ENCODE data around the gene NPPA.
A peak's percentile ranks its signal among the peaks of the same experiment; 100 is the strongest.
"Not testable (repeated sequence)": the region's sequence is repeated elsewhere in the genome, so short reads cannot be mapped to it uniquely, and the experiment has no call there.

NPPA gene

DNA sequence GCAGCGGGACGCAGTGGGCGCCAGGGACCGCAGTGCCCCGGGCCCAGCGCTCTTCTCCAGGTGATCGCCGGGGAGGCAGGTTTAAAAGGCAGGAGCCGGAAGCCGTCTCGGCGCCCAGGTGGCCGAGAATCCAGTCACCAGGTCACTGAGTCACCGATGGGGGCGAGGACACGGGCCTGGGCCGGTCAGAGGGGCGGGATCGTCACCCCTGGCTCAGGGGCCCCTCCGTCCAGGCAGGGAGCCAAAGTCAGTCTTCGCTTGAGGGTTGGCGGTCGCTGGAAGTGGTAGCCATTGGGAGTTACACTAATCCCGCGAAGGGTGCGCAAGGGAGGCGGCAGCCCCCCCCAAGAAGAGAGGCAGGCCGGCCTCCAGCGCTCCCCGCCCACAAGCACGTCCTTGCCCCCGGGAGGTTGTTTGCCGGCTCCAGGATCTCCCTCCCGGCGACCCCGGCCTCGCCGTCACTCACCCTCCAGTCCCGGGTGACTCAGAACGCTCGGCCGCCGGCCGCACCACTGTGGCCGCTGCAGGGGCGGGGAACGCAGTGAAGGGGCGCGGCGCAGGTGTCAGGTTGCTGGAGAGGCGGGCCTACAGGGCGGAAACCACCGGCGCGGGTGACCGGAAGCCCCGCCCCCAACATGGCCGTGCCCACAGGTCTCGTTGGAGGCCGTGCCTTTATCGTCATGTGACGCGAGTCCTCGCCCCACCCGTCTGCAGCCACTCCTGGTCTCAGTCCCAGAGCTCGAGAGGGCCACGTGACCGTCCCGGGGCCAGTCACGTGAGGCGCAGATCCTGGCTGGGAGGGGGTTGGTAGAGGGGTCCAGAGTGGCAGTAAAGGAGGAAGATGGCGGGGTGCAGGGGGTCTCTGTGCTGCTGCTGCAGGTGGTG, 41.9 kb downstream of the NPPA start, which contains the start of the genes CLCN6 and MTHFR:
Gene CLCN6, plus strand, starts transcription at position 770 of the 885 bp plus-strand sequence. Its CDS starts 72 bp downstream, at position 842.
Gene MTHFR, minus strand, starts transcription at position 543 of the 885 bp plus-strand sequence. CDS start 2,848 bp downstream, outside the sequence.
- peak; percentile 98 for DNase-seq

DNA sequence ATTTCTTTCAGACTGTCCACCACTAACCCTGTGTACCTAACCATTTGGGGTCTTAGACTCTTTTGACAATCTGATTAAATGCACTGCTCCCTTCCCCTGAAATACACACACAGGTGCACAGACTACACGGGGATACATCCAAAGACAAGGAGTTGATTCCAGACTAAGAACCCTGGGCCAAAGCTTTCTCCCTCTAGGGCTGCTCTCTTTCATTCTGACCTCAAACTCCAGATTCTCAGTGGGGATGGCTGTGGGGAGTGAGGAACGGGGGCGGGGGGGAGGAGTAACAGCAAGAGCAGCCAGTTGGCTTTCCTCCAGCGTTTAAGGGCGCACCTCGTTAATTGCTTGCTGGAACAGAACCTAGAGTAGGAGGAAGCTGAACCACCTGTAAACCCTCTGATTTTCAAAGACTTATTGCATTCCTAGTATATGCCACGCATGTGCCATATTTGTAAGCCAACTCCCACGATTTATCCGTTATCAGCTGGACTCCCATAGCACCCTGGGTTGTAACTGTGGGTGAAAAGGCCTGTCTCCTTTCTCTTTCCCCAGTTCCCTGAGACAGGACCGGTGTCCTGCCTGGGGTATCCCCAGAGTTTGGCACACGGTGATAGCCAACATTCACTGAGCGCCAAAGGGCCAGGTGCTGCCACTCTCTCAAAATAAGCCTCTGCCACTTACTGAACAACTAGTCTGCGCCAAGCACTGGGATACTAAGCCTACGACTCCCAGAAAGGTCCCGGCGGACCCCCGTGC, 42.7 kb downstream of the NPPA start:
- peak; percentile 40 for DNase-seq

DNA sequence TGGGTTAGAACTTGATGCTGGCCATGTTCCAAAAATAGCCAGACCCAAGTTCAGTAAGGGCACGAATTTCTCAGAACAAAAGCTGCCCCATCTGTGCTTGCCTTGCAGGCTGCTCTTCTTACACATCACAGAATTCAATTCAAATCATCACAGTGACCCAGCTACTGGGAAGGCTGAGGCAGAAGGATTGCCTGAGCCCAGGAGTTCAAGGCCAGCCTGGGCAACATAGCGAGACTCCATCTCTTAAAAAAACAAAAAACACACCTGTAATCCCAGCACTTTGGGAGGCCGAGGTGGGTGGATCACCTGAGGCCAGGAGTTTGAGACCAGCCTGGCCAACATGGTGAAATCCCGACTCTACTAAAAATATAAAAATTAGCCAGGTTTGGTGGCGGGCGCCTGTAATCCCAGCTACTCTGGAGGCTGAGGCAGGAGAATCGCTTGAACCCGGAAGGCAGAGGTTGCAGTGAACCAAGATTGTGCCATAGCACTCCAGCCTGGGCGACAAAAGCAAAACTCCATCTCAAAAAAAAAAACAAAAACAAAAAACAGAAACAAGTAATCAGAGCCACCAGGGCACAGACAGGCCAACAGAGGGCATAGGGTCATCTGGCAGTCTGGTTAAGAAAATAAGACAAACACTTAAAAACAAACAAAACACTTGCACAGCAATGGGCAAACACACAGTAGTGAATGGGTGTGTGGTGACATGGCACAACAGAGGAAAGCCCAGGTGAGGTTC, 43.5 kb downstream of the NPPA start:
- DNase-seq: not testable (repeated sequence)

DNA sequence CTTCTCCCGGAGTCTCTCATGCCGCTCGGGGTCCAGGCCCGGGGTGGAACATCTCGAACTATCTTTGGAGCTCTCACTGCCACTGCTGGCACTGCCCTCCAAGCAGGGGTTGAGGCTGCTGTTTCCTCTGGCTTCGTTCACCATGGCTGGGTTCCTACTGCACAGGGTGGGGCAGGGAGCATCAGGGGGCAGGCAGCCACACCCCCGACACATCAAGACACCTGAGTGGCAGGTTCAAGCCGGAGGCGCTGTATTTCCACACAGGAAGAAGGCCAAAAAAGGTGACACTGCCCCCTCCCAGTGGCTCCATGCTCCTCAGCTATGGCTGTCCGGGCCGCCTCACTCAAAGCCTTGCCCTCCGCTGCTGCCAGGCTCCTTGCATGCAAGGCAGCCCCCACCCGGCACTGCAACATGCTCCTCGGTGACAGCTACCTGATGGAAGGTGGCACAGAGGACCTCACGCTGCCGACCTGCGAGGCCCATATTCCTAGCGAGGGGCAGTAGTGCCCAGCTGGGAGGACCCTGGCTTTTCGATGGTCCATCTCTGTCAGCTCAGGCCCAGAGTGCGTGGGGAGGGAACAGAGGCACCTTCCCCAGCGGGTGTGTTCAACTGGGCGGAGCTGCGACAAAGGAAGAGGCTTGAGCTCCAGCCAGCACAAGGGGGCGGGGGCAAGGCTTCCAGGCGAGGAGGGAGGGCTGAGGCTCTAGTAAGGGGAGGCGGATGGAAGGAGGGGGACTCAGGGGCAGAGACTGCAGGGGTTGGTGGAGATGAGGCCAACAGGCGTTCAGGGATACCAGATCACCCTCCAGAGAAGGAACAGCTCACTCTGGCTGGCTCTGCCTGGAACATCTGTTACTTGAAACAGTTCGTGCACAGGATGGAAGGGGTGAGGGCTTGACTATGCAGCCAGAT, 44.4 kb downstream of the NPPA start:
- peak; percentile 80 for DNase-seq

DNA sequence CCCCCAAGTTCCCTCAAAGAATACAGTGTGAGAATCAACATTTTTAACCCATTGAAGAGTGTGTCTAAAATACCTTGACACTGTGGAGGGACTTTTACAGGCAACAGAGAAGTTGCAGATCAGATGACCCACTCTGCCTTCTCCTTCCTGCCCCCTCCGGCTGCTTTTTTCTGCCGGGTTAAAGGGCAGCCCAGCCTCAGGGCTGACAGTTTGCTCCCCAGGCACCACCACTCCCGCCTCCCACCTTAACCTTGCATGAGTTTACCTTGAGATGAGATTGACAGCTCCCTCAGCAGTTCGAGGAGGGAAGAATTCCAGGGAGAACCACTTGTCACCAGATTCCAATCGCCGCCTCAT, 45.0 kb downstream of the NPPA start:
- DNase-seq: no peak

DNA sequence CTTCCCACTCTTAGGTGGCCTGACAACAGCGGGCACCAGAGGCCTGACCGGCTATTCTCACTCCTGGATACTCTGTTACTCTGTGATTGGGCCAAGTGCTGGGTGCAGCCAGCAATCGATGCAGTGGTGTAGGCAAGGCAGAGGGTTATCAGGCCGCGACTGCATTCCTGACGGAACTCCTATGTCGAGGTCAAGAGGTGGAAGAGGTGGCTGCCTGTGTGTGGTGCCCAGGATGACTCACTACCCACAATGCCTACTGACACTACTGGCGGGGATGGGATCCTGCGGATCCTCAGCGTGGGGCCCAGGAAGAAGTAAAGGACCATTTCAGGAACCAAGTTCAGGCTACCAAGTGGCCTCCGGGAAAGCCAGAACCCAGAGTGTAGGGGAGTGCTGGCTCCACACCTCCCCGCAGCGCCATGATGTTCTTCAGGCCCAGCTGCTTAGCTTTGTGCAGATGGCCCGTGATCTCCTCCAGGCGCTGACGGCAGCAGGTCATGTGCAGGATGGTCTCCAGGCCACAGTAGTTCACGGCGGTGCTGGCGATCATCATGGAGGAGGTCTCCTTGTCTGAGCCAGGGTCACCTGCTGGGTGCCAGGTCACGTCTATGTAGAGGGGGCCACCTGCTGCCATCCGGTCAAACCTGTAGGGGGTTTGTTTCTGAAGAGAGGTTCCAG, 46.7 kb downstream of the NPPA start:
- DNase-seq: no peak

DNA sequence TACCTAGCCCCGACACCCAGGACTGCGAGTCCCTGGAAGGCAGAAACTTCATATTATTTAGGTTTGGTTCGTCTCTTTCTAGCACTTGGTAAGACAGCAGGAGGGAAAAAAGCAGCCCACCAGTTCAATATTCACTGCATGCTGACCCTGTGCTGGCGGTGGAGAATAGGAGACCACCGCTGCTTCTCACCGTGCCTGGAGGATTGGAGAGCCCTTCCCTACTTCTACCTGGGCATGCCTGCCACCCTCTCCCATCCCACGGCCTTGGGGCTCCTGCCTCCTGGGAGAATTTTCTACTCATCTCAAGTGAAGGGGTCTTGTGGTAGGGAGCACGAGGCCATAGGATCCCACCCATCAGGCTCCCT, 47.2 kb downstream of the NPPA start:
- no peak for DNase-seq

DNA sequence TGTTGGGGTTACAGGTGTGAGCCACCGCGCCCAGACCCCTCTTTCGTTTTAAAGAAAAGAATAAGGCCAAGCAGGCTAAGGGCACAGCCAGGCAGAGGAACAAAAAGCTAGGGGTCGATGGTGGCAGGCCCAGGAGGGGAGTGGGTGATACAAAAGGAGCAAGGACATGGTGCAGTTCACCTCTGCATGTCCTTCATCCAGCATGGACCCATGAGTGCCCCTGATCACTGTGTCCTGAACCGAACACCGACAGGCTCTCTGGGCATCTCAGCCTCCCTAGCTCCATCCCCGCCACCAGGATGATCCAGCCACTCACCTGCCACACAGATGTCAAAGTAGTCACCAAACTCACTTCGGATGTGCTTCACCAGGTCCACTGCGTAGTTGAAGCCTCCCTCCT, 47.7 kb downstream of the NPPA start:
- DNase-seq: no peak

DNA sequence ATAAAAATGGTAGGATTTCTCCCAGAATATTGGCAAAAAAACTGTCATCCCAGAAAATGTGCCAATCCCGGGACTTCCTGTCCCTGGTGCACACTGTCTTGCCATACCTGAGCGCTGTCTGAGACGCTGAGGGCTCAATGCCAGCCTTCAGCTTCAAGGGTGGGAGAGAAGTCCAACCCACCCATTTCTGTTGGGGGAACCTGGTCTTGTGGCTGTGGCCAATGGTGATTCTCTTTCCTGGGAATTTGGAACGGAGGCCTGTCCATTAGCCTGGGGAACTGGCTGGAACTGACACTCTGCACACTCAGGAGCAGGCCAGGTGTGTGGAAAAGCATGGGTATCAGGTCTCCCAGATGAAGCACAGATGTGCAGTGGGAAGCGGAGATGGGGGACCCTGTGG, 48.5 kb downstream of the NPPA start:
- no peak for DNase-seq

DNA sequence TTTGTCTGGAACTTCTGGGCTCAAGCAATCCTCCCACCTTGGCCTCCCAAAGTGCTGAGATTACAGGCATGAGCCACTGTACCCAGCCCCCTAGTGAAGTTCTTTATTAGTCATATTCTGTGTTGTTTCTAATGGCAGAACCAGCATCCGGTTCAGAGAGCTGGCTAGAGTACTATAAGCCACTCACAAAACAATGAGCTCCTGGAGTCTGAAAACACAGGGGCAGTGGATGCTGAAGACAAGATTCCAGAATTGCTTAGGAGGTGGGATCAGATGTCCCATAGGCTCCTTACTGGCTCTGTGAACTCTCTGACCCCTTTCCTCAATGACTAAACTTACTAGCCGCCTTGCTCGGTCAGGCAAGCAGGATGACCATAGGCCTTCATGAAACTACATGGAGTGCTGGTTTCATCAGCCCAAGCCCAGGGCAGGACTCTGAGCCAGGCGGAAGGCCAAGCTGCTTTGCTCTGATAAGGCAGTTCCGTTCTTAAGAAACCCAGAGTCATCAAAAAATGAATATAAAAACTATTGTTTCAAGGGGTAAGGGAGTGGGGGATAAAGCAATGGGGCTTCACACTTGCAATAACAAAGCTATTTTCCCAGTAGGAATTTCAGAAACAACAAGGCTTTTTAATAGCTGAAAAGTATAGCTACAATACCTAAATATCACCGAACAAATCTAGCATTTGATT, 49.9 kb downstream of the NPPA start:
- no peak for DNase-seq

DNA sequence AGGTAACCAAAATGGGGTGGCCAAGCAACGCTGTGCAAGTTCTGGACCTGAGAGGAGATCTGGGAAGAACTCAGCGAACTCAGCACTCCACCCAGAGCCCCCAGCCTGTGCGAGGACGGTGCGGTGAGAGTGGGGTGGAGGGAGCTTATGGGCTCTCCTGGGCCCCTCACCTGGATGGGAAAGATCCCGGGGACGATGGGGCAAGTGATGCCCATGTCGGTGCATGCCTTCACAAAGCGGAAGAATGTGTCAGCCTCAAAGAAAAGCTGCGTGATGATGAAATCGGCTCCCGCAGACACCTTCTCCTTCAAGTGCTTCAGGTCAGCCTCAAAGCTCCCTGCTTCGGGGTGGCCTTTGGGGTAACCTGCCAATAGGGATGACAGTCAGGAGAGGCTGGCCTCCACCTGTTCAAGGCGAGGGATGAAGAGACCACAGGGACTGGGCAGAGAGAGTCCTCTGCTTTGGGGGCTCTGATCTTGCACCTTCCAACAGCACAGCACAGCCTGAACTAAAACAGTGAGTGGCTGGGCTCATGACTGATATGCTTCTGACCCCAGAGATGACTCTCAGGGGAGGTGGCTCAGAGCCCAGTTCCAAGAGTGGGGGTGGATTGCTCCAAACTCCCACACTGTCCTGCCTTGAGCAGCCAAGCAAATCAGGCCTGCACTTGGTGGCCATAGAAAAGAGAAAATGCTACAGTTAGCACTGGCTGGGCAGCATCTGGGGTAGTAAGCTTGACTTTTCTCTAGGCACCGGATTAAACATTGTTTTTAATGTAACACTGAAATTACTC, 51.4 kb downstream of the NPPA start:
- no peak for DNase-seq

Data from CD4-positive, alpha-beta T cell treated with Interleukin-12 subunit alpha and Interleukin-12 subunit beta, for 1 hour (primary cell).